LoVo (cell line): ENCODE data around the gene TP63.
A peak's percentile ranks its signal among the peaks of the same experiment; 100 is the strongest.

Experiments used
- DNase-seq: peaks from one replicate; pipeline ENCODE4 v3.0.0-alpha.2; 2016; ENCODE audit warnings: low spot score

Gene TP63

GRCh38 chr3:189820365-189820720, 189.2 kb downstream of the TP63 start:
- DNase-seq, result no peak

- DNase-seq, result no peak
These were observed 190.1 kb downstream of the TP63 start for GRCh38 chr3:189821262-189821661.

- DNase-seq, result no peak
These were observed 191.5 kb downstream of the TP63 start for GRCh38 chr3:189822726-189823125.

GRCh38 chr3:189824629-189825312, 193.6 kb downstream of the TP63 start:
- DNase-seq, result peak; percentile 36

- no peak for DNase-seq
These were observed 195.4 kb downstream of the TP63 start for GRCh38 chr3:189826566-189826965.

GRCh38 chr3:189827108-189827507, 195.9 kb downstream of the TP63 start:
- DNase-seq, result no peak

- no peak for DNase-seq
These were observed 199.2 kb downstream of the TP63 start for GRCh38 chr3:189830401-189830800.

- no peak for DNase-seq
These were observed 202.1 kb downstream of the TP63 start for GRCh38 chr3:189833266-189833665.

GRCh38 chr3:189833996-189834395, 202.8 kb downstream of the TP63 start:
- DNase-seq, result no peak

GRCh38 chr3:189834462-189834861, 203.3 kb downstream of the TP63 start:
- no peak for DNase-seq

- DNase-seq, result no peak
These were observed 205.6 kb downstream of the TP63 start for GRCh38 chr3:189836795-189837194.

- DNase-seq, result no peak
These were observed 207.1 kb downstream of the TP63 start for GRCh38 chr3:189838291-189838690.

- DNase-seq, result no peak
These were observed 208.4 kb downstream of the TP63 start for GRCh38 chr3:189839576-189839975.

GRCh38 chr3:189841473-189842205, 210.4 kb downstream of the TP63 start:
- no peak for DNase-seq

GRCh38 chr3:189842681-189843602, 211.8 kb downstream of the TP63 start:
- DNase-seq, result peak; percentile 34

GRCh38 chr3:189845069-189845468, 213.9 kb downstream of the TP63 start:
- no peak for DNase-seq

GRCh38 chr3:189848395-189849040, 217.3 kb downstream of the TP63 start:
- DNase-seq, result no peak

- no peak for DNase-seq
These were observed 218.1 kb downstream of the TP63 start for GRCh38 chr3:189849262-189849661.

- no peak for DNase-seq
These were observed 220.5 kb downstream of the TP63 start for GRCh38 chr3:189851682-189852081.

GRCh38 chr3:189853906-189854305, 222.7 kb downstream of the TP63 start:
- no peak for DNase-seq

GRCh38 chr3:189860296-189860695, 229.1 kb downstream of the TP63 start:
- DNase-seq, result no peak

- DNase-seq, result no peak
These were observed 231.3 kb downstream of the TP63 start for GRCh38 chr3:189862385-189862998.
